ENCODE data around the gene APOBEC3F. TPM values are rescaled to one million over a fixed set of nuclear protein-coding genes. Genes with fewer than 3 reads are reported as not detected.
"Not testable (repeated sequence)": the region's sequence is repeated elsewhere in the genome, so short reads cannot be mapped to it uniquely, and the experiment has no call there.

APOBEC3F gene
- polyA plus RNA-seq, 1 experiment = 8.6 TPM

GRCh38 chr22:39078329-39078728 lies 37.7 kb downstream of the APOBEC3F start:
- H3K4me3 ChIP-seq (ENCODE audit: low read depth, low read length) = no peak overlapping the region
- H3K36me3 ChIP-seq (ENCODE audit: control insufficient read depth, insufficient read depth, low read length) = no peaks in the 10 kb centered on the region; the same call in 1 of the 2 replicates
- ChIA-PET CTCF (interaction anchor here (1.1 kb wide), 2 partner anchors 31 to 206 kb away, joined by 3 to 5 read pairs; partner anchors contain the start of gene CBX6), POLR2A (no interaction called here)
- no peak for DNase-seq (ENCODE audit: low read depth)
- H3K27me3 ChIP-seq (ENCODE audit: control insufficient read depth, insufficient read depth, low read length) = no peaks in the 10 kb centered on the region
- no peak for TF ChIP-seq CTCF (IDR thresholded peaks at IDR 0.05; ENCODE audit: insufficient read depth, low read depth, low read length)

GRCh38 chr22:39079054-39079637 lies 38.5 kb downstream of the APOBEC3F start:
- CTCF ChIA-PET = interaction anchor here (1.1 kb wide), 2 partner anchors 31 to 207 kb away, joined by 3 to 5 read pairs; partner anchors contain the start of gene CBX6

GRCh38 chr22:39080052-39080762 lies 39.5 kb downstream of the APOBEC3F start:
- CTCF ChIA-PET = interaction anchor here (0.6 kb wide), 1 partner anchor 32 kb away, joined by 3 read pairs; no protein-coding TSS in a partner anchor
- Histone ChIP-seq H3K4me3 (ENCODE audit: low read depth, low read length) (no peak overlapping the region), H3K27me3 (ENCODE audit: control insufficient read depth, insufficient read depth, low read length) (no peaks in the 10 kb centered on the region), H3K36me3 (ENCODE audit: control insufficient read depth, insufficient read depth, low read length) (no peaks in the 10 kb centered on the region; the same call in 1 of the 2 replicates)
- DNase-seq (ENCODE audit: low read depth) = no peak
- POLR2A ChIA-PET = no interaction called here
- TF ChIP-seq CTCF (IDR thresholded peaks at IDR 0.05; ENCODE audit: insufficient read depth, low read depth, low read length) = no peak

More at GRCh38 chr22:39079054-39079637, 38.5 kb downstream of the APOBEC3F start:
- POLR2A ChIA-PET; DNase-seq (ENCODE audit: low read depth); H3K27me3 ChIP-seq (ENCODE audit: control insufficient read depth, insufficient read depth, low read length); H3K36me3 ChIP-seq (ENCODE audit: control insufficient read depth, insufficient read depth, low read length); H3K4me3 ChIP-seq (ENCODE audit: low read depth, low read length): not testable (repeated sequence)

- ChIA-PET POLR2A (no interaction called here), CTCF (no interaction called here)
- TF ChIP-seq CTCF (IDR thresholded peaks at IDR 0.05; ENCODE audit: insufficient read depth, low read depth, low read length) = no peak
- no peak for DNase-seq (ENCODE audit: low read depth)
- Histone ChIP-seq H3K27me3 (ENCODE audit: control insufficient read depth, insufficient read depth, low read length) (no peaks in the 10 kb centered on the region), H3K36me3 (ENCODE audit: control insufficient read depth, insufficient read depth, low read length) (no peaks in the 10 kb centered on the region; the same call in 1 of the 2 replicates), H3K4me3 (ENCODE audit: low read depth, low read length) (no peak overlapping the region)
These were observed 40.4 kb downstream of the APOBEC3F start for GRCh38 chr22:39081016-39081415.

- no peak for TF ChIP-seq CTCF (IDR thresholded peaks at IDR 0.05; ENCODE audit: insufficient read depth, low read depth, low read length)
- Histone ChIP-seq H3K27me3 (ENCODE audit: control insufficient read depth, insufficient read depth, low read length) (no peaks in the 10 kb centered on the region), H3K4me3 (ENCODE audit: low read depth, low read length) (no peak overlapping the region), H3K36me3 (ENCODE audit: control insufficient read depth, insufficient read depth, low read length) (no peaks in the 10 kb centered on the region; the same call in 1 of the 2 replicates)
- ChIA-PET CTCF (no interaction called here), POLR2A (no interaction called here)
- no peak for DNase-seq (ENCODE audit: low read depth)
These were observed 40.9 kb downstream of the APOBEC3F start for GRCh38 chr22:39081598-39081997.
